H1 (cell line): ENCODE data around the gene HPS6. TPM values are rescaled to one million over a fixed set of nuclear protein-coding genes. Genes with fewer than 3 reads are reported as not detected.

Source experiments
- EZH2 ChIP-seq: fragments of 200-600 bp; sonication (generic); IDR thresholded peaks from 2 replicates; pipeline ENCODE4 v1.7.1; 2012; ENCODE audit warnings: low read depth, mild to moderate bottlenecking, moderate library complexity, low read length, inconsistent platforms; ENCODE audit not compliant: severe bottlenecking
- RFX5 ChIP-seq: IDR thresholded peaks from 2 replicates; pipeline ENCODE4 v1.6.1; 2011; ENCODE audit warnings: low read depth, low read length, improper control_type of control experiment, borderline replicate concordance
- RXRA ChIP-seq: IDR thresholded peaks from 2 replicates; pipeline ENCODE4 v1.6.1; 2011; ENCODE audit warnings: low read depth, mild to moderate bottlenecking, low read length, moderate library complexity; ENCODE audit not compliant: insufficient read depth
- ZNF274 ChIP-seq: IDR thresholded peaks from 2 replicates; pipeline ENCODE4 v1.7.0; 2012; ENCODE audit warnings: low read length, borderline replicate concordance; ENCODE audit errors: extremely low read depth
- polyA plus RNA-seq, 7 experiments: library from polyadenylated mRNA; depleted of rRNA in 3 of 7; stranded (reverse) in 5 of 7; unstranded in 2 of 7; fragments of >200 nt in 5 of 7; fragments of 200-250 nt in 2 of 7; gene quantifications; 1 replicate in 5 of 7; 2 replicates in 1 of 7; 4 replicates in 1 of 7; pipeline versions ENCODE4 v1.2.1 to v1.2.3, GENCODE V29; 2011 to 2013; ENCODE audit warnings: missing spikeins in 2 of 7, mixed read lengths in 2 of 7
- total RNA-seq: library from RNA; stranded (reverse); fragmentation: NEBNext Ultra II Directional; extraction: Animal tissue kit (Norgen Biotek cat#: 25700); gene quantifications from 2 replicates; pipeline ENCODE4 v1.2.1, GENCODE V29; 2021
- TF ChIP-seq, protein P1 (sequence below): IDR thresholded peaks from 2 replicates; pipeline ENCODE4 v1.6.1; 2011; ENCODE audit warnings: low read length, improper control_type of control experiment

The HPS6 gene
- total and polyA plus RNA-seq, 2 of the 8 experiments (the other 6 are each of a cell fraction or from before 2014, with no cell fraction given): 10.2 to 17.7 TPM

DNA sequence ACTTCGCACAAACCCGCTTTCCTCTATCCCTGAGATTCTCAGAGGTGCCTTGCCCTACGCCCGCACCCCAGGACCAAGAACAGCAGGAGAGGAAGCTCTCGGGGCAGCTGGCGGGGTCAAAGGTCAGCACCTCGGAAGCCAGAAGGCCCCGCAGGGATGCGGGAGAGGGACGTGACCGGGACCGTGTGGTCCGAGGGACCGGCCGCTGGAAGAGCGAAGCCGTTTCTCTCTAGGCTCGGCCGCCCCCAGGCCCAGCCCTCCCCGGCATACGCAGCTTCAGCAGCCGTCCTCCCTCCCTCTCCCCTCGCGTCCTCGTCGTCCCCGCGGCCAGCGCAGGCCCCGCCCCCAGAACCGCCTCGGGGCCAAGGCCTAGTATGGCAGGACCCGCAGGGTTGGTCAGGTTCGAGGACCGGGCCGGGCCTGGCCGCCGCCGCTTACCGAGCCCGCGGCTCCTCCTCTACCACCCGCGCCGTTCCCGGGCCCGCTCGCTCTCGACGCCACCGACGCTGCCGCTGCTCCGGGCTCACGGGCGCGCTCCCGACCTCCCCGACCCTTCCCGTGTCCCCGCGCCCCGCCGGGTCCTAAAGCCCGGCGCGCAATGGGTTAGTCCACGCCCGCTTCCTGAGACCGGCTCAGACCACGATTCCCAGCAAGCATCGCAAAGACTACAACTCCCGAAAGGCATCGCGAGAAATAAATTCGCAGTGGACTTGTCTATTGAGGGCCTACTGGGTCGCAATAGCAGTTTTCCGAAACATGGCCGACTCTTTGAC, 9.3 kb upstream of the HPS6 start, which contains the start of gene ARMH3 (continued):
- TF ChIP-seq ZNF274 (no peak), RFX5 (no peak), EZH2 (no peak), RXRA (no peak)
- TF ChIP-seq, protein P1, sequence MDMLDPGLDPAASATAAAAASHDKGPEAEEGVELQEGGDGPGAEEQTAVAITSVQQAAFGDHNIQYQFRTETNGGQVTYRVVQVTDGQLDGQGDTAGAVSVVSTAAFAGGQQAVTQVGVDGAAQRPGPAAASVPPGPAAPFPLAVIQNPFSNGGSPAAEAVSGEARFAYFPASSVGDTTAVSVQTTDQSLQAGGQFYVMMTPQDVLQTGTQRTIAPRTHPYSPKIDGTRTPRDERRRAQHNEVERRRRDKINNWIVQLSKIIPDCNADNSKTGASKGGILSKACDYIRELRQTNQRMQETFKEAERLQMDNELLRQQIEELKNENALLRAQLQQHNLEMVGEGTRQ: no peak
